ENCODE measurements around the gene MYO5B.
"Not testable (repeated sequence)": the region's sequence is repeated elsewhere in the genome, so short reads cannot be mapped to it uniquely, and the experiment has no call there.

The MYO5B gene

GRCh38 chr18:49804096-49804495 is 390.9 kb downstream of the MYO5B start:
- no peak for TF ChIP-seq MAX (IDR thresholded peaks at IDR 0.05; ENCODE audit: low read depth, low read length)
- no peak for TF ChIP-seq POLR2A (IDR thresholded peaks at IDR 0.05; ENCODE audit: extremely low read depth, insufficient read length)
- TF ChIP-seq MYC (IDR thresholded peaks at IDR 0.05; ENCODE audit: low read depth, low read length): no peak
- TF ChIP-seq CTCF (IDR thresholded peaks at IDR 0.05; ENCODE audit: low read depth, low read length): no peak
- no peak for DNase-seq (ENCODE audit: low read depth)
- H3K4me3 ChIP-seq (ENCODE audit: low read depth, low read length): no peak overlapping the region

- no peak for DNase-seq (ENCODE audit: low read depth)
- TF ChIP-seq MAX (IDR thresholded peaks at IDR 0.05; ENCODE audit: low read depth, low read length) (no peak), MYC (IDR thresholded peaks at IDR 0.05; ENCODE audit: low read depth, low read length) (no peak), CTCF (IDR thresholded peaks at IDR 0.05; ENCODE audit: low read depth, low read length) (no peak), POLR2A (IDR thresholded peaks at IDR 0.05; ENCODE audit: extremely low read depth, insufficient read length) (no peak)
- no peak overlapping the region for H3K4me3 ChIP-seq (ENCODE audit: low read depth, low read length)
Measured at GRCh38 chr18:49802623-49803022, 392.3 kb downstream of the MYO5B start.

- DNase-seq (ENCODE audit: low read depth); H3K4me3 ChIP-seq (ENCODE audit: low read depth, low read length): not testable (repeated sequence)
Measured at GRCh38 chr18:49800491-49800890, 394.5 kb downstream of the MYO5B start.

- not testable (repeated sequence) for DNase-seq (ENCODE audit: low read depth)
Measured at GRCh38 chr18:49799806-49800205, 395.1 kb downstream of the MYO5B start.

GRCh38 chr18:49798001-49798400 is 396.9 kb downstream of the MYO5B start:
- TF ChIP-seq CTCF (IDR thresholded peaks at IDR 0.05; ENCODE audit: low read depth, low read length) (no peak), MYC (IDR thresholded peaks at IDR 0.05; ENCODE audit: low read depth, low read length) (no peak), POLR2A (IDR thresholded peaks at IDR 0.05; ENCODE audit: extremely low read depth, insufficient read length) (no peak), MAX (IDR thresholded peaks at IDR 0.05; ENCODE audit: low read depth, low read length) (no peak)
- H3K4me3 ChIP-seq (ENCODE audit: low read depth, low read length): no peak overlapping the region
- no peak for DNase-seq (ENCODE audit: low read depth)

More at GRCh38 chr18:49799806-49800205, 395.1 kb downstream of the MYO5B start:
- not testable (repeated sequence) for H3K4me3 ChIP-seq (ENCODE audit: low read depth, low read length)

GRCh38 chr18:49795612-49796552 is 399.1 kb downstream of the MYO5B start:
- H3K4me3 ChIP-seq (ENCODE audit: low read depth, low read length): no peak overlapping the region
- TF ChIP-seq MYC (IDR thresholded peaks at IDR 0.05; ENCODE audit: low read depth, low read length): no peak
- no peak for TF ChIP-seq CTCF (IDR thresholded peaks at IDR 0.05; ENCODE audit: low read depth, low read length)
- TF ChIP-seq MAX (IDR thresholded peaks at IDR 0.05; ENCODE audit: low read depth, low read length): no peak
- TF ChIP-seq POLR2A (IDR thresholded peaks at IDR 0.05; ENCODE audit: extremely low read depth, insufficient read length): no peak
- no peak for DNase-seq (ENCODE audit: low read depth)

- TF ChIP-seq CTCF (IDR thresholded peaks at IDR 0.05; ENCODE audit: low read depth, low read length) (no peak), MAX (IDR thresholded peaks at IDR 0.05; ENCODE audit: low read depth, low read length) (no peak), POLR2A (IDR thresholded peaks at IDR 0.05; ENCODE audit: extremely low read depth, insufficient read length) (no peak), MYC (IDR thresholded peaks at IDR 0.05; ENCODE audit: low read depth, low read length) (no peak)
- no peak overlapping the region for H3K4me3 ChIP-seq (ENCODE audit: low read depth, low read length)
- no peak for DNase-seq (ENCODE audit: low read depth)
Measured at GRCh38 chr18:49794743-49795142, 400.2 kb downstream of the MYO5B start.

- DNase-seq (ENCODE audit: low read depth); H3K4me3 ChIP-seq (ENCODE audit: low read depth, low read length): not testable (repeated sequence)
Measured at GRCh38 chr18:49789560-49790134, 405.3 kb downstream of the MYO5B start.

Data from NB4 (cell line).